GM21447 (cell line): Measurements from ENCODE around the gene GJA5.
"Not testable (repeated sequence)": the region's sequence is repeated elsewhere in the genome, so short reads cannot be mapped to it uniquely, and the experiment has no call there.

Source experiments
- ATAC-seq: cut with Tn5 transposase; IDR thresholded peaks from one replicate; pipeline ENCODE4 v1.9.1; 2021; ENCODE audit not compliant: unreplicated experiment

Gene GJA5

GRCh38 chr1:147734291-147734841 lies 26.0 kb downstream of the GJA5 start:
- ATAC-seq = not testable (repeated sequence)

GRCh38 chr1:147729315-147729714 lies 31.1 kb downstream of the GJA5 start:
- no peak for ATAC-seq

- no peak for ATAC-seq
These were observed 34.2 kb downstream of the GJA5 start for GRCh38 chr1:147726168-147726567.

GRCh38 chr1:147725685-147726084 lies 34.7 kb downstream of the GJA5 start:
- ATAC-seq = no peak

GRCh38 chr1:147723691-147724323 lies 36.6 kb downstream of the GJA5 start:
- no peak for ATAC-seq

- ATAC-seq = no peak
These were observed 38.3 kb downstream of the GJA5 start for GRCh38 chr1:147722124-147722523.

GRCh38 chr1:147721716-147722115 lies 38.7 kb downstream of the GJA5 start:
- no peak for ATAC-seq

- no peak for ATAC-seq
These were observed 39.8 kb downstream of the GJA5 start for GRCh38 chr1:147720557-147720956.

- ATAC-seq = no peak
These were observed 40.6 kb downstream of the GJA5 start for GRCh38 chr1:147719711-147720225.

- no peak for ATAC-seq
These were observed 41.2 kb downstream of the GJA5 start for GRCh38 chr1:147719029-147719698.

GRCh38 chr1:147717706-147718097 lies 42.7 kb downstream of the GJA5 start:
- ATAC-seq = no peak

- no peak for ATAC-seq
These were observed 43.2 kb downstream of the GJA5 start for GRCh38 chr1:147717051-147717705.

GRCh38 chr1:147712605-147713004 lies 47.8 kb downstream of the GJA5 start:
- ATAC-seq = no peak
